Gastrocnemius medialis (tissue), 4 donors: ENCODE results near the gene C3AR1. TPM values are rescaled to one million over a fixed set of nuclear protein-coding genes. Genes with fewer than 3 reads are reported as not detected.
"Not testable (repeated sequence)": the region's sequence is repeated elsewhere in the genome, so short reads cannot be mapped to it uniquely, and the experiment has no call there.

ENCODE experiments used
- ATAC-seq, 2 donors: fragments of 150-250 bp; one replicate each; pipeline ENCODE4 v1.9.1; 2016
- DNase-seq, 2 donors: peaks; one replicate each; pipeline ENCODE4 v3.0.0-alpha.2; 2019
- H3K27ac ChIP-seq, 4 donors: fragments of 200-600 bp; sonication (generic); 1 replicate in 1 of 4; 2 replicates in 3 of 4; pipeline ENCODE4 v1.5.1; 2016 to 2018; ENCODE audit warnings: mild to moderate bottlenecking in 2 of 4, moderate library complexity in 1 of 4
- H3K27me3 ChIP-seq, 3 donors: fragments of 200-600 bp; sonication (generic) in 2 of 3; 1 replicate in 1 of 3; 2 replicates in 2 of 3; pipeline versions ENCODE4 v1.5.1 to v1.6.0; 2016 to 2019; ENCODE audit warnings: mild to moderate bottlenecking in 1 of 3, moderate library complexity in 1 of 3
- H3K36me3 ChIP-seq, 2 donors: fragments of 200-600 bp; sonication (generic) in 1 of 2; one replicate each; pipeline ENCODE4 v1.5.1; 2017 to 2018
- H3K4me1 ChIP-seq, 2 donors: fragments of 200-600 bp; sonication (generic) in 1 of 2; one replicate each; pipeline ENCODE4 v1.5.1; 2016 to 2017; ENCODE audit warnings: mild to moderate bottlenecking in 2 of 2
- H3K4me3 ChIP-seq, 4 donors: fragments of 200-600 bp; sonication (generic) in 3 of 4; 1 replicate in 1 of 4; 2 replicates in 3 of 4; pipeline ENCODE4 v1.5.1; 2016 to 2019; ENCODE audit warnings: mild to moderate bottlenecking in 2 of 4
- H3K9me3 ChIP-seq, 3 donors: fragments of 200-600 bp; sonication (generic) in 2 of 3; 1 replicate in 1 of 3; 2 replicates in 2 of 3; pipeline ENCODE4 v1.5.1; 2016 to 2019
- POLR2A ChIP-seq, 2 donors: fragments of 450-650 bp; IDR thresholded peaks; one replicate each; pipeline ENCODE4 v1.6.1; 2017; ENCODE audit warnings: antibody characterized with exemption in 2 of 2, mild to moderate bottlenecking in 2 of 2, moderate library complexity in 2 of 2
- in situ Hi-C, 4 donors: fragments of 200-750 bp; cut with MboI; loops; one replicate each; pipeline versions ENCODE4 v1.15.0 to v1.8.0; 2017; ENCODE audit warnings: low sequenced_read_pairs in 4 of 4
- intact Hi-C: fragments of 100-400 bp; cut with DNase I; formaldehyde crosslinking; loops from one replicate; pipeline ENCODE4 v1.15.1; 2023; ENCODE audit warnings: low total_unique reads
- total RNA-seq, 4 donors: library from RNA; depleted of rRNA; stranded (reverse); fragments of >200 nt; gene quantifications; one replicate each; pipeline versions ENCODE4 v1.1.0 to v1.2.3, GENCODE V29; 2016
- TF ChIP-seq, protein P1 (sequence below), 5 experiments: fragments of 450-650 bp in 3 of 5; fragments of 200-600 bp in 2 of 5; sonication (generic) in 2 of 5; IDR thresholded peaks in 4 of 5; conservative IDR thresholded peaks in 1 of 5; 1 replicate in 4 of 5; 2 replicates in 1 of 5; pipeline ENCODE4 v1.5.1; 2016 to 2019; ENCODE audit warnings: antibody characterized with exemption in 5 of 5, mild to moderate bottlenecking in 3 of 5, moderate library complexity in 3 of 5

Gene C3AR1
- total RNA-seq, 4 donors from 2014 or later = 0.95 to 4.7 (median 2.4) TPM

DNA sequence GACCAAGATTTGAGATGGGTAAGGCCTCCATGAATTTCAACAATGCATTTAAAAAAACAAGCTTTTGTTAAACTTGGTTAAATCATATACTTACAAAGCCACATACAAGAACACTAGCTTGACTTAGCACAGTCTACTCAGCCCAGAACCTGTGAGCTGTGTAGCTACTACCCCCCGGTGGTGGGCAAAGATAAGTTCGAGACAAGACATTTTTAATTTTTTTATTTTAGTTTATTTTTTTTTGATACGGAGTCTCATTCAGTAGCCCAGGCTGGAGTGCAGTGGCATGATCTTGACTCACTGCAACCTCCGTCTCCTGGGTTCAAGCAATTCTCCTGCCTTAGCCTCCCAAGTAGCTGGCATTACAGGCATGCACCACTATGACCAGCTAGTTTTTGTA lies 12.2 kb upstream of the C3AR1 start:
- in situ Hi-C loops = no loop called here
- Histone ChIP-seq H3K9me3 (no peaks in the 10 kb centered on the region), H3K27me3 (peaks cover 0 to 6% (median 0%) of the 10 kb centered on the region in 3 donors), H3K4me3 (no peak overlapping the region), H3K27ac (no peak overlapping the region), H3K4me1 (peaks cover 17 to 20% of the 10 kb centered on the region in 2 donors), H3K36me3 (no peaks in the 10 kb centered on the region)
- ATAC-seq (no peak), DNase-seq (no peak)
- TF ChIP-seq POLR2A (IDR thresholded peaks at IDR 0.05) = no peak
- TF ChIP-seq, protein P1, sequence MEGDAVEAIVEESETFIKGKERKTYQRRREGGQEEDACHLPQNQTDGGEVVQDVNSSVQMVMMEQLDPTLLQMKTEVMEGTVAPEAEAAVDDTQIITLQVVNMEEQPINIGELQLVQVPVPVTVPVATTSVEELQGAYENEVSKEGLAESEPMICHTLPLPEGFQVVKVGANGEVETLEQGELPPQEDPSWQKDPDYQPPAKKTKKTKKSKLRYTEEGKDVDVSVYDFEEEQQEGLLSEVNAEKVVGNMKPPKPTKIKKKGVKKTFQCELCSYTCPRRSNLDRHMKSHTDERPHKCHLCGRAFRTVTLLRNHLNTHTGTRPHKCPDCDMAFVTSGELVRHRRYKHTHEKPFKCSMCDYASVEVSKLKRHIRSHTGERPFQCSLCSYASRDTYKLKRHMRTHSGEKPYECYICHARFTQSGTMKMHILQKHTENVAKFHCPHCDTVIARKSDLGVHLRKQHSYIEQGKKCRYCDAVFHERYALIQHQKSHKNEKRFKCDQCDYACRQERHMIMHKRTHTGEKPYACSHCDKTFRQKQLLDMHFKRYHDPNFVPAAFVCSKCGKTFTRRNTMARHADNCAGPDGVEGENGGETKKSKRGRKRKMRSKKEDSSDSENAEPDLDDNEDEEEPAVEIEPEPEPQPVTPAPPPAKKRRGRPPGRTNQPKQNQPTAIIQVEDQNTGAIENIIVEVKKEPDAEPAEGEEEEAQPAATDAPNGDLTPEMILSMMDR (IDR thresholded peaks at IDR 0.05 in 4 of 5, conservative IDR thresholded peaks at IDR 0.05 in 1 of 5) = peak in 3 of 5 experiments; percentile 11 to 28 (median 21)
- intact Hi-C loops = no loop called here

DNA sequence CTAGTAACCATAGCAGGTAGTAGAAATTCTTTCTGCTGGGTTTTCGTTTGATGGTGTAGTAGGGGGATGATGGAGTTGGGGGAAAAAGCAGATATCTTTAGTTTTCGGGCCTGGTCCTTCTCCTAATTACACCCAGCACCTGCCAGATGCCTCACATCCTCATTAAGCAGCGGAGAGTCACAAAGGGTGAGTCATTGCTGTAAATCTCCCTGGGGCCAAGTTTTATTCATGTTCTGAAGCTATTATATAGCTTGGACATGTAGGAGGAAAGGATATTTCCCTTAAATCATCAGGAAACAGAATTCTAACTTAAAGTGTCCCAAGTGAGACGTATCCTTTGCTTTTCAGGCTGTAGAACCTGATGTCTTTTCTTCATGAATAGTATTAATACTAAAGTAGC lies 11.0 kb upstream of the C3AR1 start:
- intact Hi-C loops (no loop called here), in situ Hi-C loops (no loop called here)
- TF ChIP-seq POLR2A (IDR thresholded peaks at IDR 0.05) = no peak
- TF ChIP-seq, protein P1 (IDR thresholded peaks at IDR 0.05 in 4 of 5, conservative IDR thresholded peaks at IDR 0.05 in 1 of 5) = no peak
- Histone ChIP-seq H3K9me3 (no peaks in the 10 kb centered on the region), H3K4me3 (no peak overlapping the region), H3K36me3 (no peaks in the 10 kb centered on the region), H3K27ac (no peak overlapping the region), H3K4me1 (peaks cover 11 to 12% of the 10 kb centered on the region in 2 donors), H3K27me3 (peaks cover 0 to 6% (median 0%) of the 10 kb centered on the region in 3 donors)
- DNase-seq (no peak), ATAC-seq (no peak)

DNA sequence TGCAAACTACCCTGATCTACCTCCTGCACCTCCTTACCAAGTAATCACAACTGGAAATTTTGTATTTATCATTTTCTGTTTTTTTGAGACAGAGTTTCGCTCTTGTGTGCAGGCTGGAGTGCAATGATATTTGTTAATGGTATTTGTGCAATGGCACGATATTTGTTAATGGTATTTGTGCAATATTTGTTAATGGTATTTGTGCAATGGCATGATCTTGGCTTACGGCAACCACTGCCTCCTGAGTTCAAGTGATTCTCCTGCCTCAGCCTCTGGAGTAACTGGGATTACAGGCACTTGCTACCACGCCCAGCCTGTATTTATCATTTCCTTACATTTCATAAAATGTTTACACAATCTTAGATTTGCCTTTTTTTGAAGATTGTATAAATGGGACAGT lies 10.2 kb upstream of the C3AR1 start:
- no peak for TF ChIP-seq POLR2A (IDR thresholded peaks at IDR 0.05)
- TF ChIP-seq, protein P1 (IDR thresholded peaks at IDR 0.05 in 4 of 5, conservative IDR thresholded peaks at IDR 0.05 in 1 of 5) = no peak
- peaks cover 0 to 6% (median 0%) of the 10 kb centered on the region in 3 donors for H3K27me3 ChIP-seq
- no peak for ATAC-seq
- peaks cover 11% of the 10 kb centered on the region in 2 donors for H3K4me1 ChIP-seq
- no peak for DNase-seq
- intact Hi-C loops (no loop called here), in situ Hi-C loops (no loop called here)
- H3K4me3 ChIP-seq = no peak overlapping the region
- H3K27ac ChIP-seq = no peak overlapping the region
- H3K36me3 ChIP-seq = no peaks in the 10 kb centered on the region
- no peaks in the 10 kb centered on the region for H3K9me3 ChIP-seq

DNA sequence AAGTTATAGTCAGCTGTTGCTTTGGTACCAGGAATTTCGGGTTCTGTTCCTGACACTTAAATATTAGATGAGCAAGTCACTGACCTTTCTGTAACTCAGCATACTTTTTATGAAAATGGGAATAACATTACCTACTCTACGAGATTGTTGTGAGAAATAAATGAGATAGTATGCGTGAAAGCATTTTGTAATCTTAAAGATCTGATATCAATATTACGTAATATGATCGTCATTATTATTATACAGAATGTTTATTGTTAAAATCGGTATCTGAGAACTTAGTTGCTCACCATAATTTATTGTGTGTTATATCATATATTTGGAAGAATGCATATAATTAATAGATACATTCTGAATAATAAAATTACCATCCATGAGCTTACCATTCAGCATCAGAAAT lies 9.8 kb upstream of the C3AR1 start:
- Histone ChIP-seq H3K4me1 (peaks cover 6 to 7% of the 10 kb centered on the region in 2 donors), H3K36me3 (no peaks in the 10 kb centered on the region), H3K27me3 (peaks cover 0 to 6% (median 0%) of the 10 kb centered on the region in 3 donors), H3K4me3 (no peak overlapping the region), H3K27ac (no peak overlapping the region), H3K9me3 (no peaks in the 10 kb centered on the region)
- DNase-seq (no peak), ATAC-seq (no peak)
- in situ Hi-C loops (no loop called here), intact Hi-C loops (no loop called here)
- TF ChIP-seq, protein P1 (IDR thresholded peaks at IDR 0.05 in 4 of 5, conservative IDR thresholded peaks at IDR 0.05 in 1 of 5) = no peak
- TF ChIP-seq POLR2A (IDR thresholded peaks at IDR 0.05) = no peak

DNA sequence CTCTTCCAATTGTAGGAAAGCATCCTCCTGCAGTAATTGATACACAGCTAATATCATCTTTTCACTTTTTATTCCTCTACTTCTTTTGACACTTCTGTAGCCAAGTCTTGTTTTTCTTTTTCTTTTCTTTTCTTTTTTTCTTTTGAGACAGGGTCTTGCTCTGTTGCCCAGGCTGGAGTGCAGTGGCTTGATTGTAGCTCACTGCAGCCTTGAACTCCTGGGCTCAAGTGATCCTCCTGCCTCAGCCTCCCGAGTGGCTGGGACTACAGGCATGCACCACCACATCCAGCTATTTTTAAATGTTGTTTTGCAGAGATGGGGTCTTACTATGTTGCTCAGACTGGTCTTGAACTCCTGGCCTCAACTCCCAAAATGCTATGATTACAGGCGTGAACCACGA lies 5.7 kb upstream of the C3AR1 start:
- in situ Hi-C loops = loop anchor here in 1 of 4 donors (25.0 kb wide), 1 partner anchor 865 kb away; the partner anchor contains the start of gene M6PR
- H3K4me1 ChIP-seq, H3K27ac ChIP-seq, H3K4me3 ChIP-seq, ATAC-seq, H3K27me3 ChIP-seq, H3K9me3 ChIP-seq, H3K36me3 ChIP-seq, intact Hi-C loops, DNase-seq: not testable (repeated sequence)
